H9 (cell line): Measurements from ENCODE around the gene LATS2. TPM values are rescaled to one million over a fixed set of nuclear protein-coding genes. Genes with fewer than 3 reads are reported as not detected.

ENCODE experiments used
- DNase-seq: peaks from one replicate; pipeline ENCODE4 v3.0.0-alpha.2; 2017
- H2AFZ ChIP-seq: one replicate; pipeline ENCODE4 v1.6.1; 2013; ENCODE audit warnings: mild to moderate bottlenecking, low read length, control low read depth, moderate library complexity
- H2AK5ac ChIP-seq: 2 replicates; pipeline ENCODE4 v1.6.1; 2013; ENCODE audit warnings: low read length, control low read depth, mixed read lengths; ENCODE audit not compliant: insufficient read length
- H2BK120ac ChIP-seq: one replicate; pipeline ENCODE4 v1.6.1; 2013; ENCODE audit warnings: low read depth, mild to moderate bottlenecking, low read length, control low read depth, inconsistent platforms; ENCODE audit not compliant: poor library complexity, severe bottlenecking
- H2BK12ac ChIP-seq: 2 replicates; pipeline ENCODE4 v1.6.1; 2013; ENCODE audit warnings: low read length, control low read depth, mixed read lengths, low read depth; ENCODE audit not compliant: insufficient read length
- H2BK15ac ChIP-seq: 2 replicates; pipeline ENCODE4 v1.6.1; 2013; ENCODE audit warnings: low read depth, low read length, control low read depth
- H2BK20ac ChIP-seq: one replicate; pipeline ENCODE4 v1.6.1; 2013; ENCODE audit warnings: low read depth, mild to moderate bottlenecking, low read length, control low read depth, inconsistent platforms; ENCODE audit not compliant: poor library complexity, severe bottlenecking
- H2BK5ac ChIP-seq: 2 replicates; pipeline ENCODE4 v1.6.1; 2013; ENCODE audit warnings: low read length, control low read depth, mixed read lengths; ENCODE audit not compliant: insufficient read length
- H3K14ac ChIP-seq: 2 replicates; pipeline ENCODE4 v1.6.1; 2013; ENCODE audit warnings: low read length, control low read depth; ENCODE audit not compliant: insufficient read depth
- H3K18ac ChIP-seq: 2 replicates; pipeline ENCODE4 v1.6.1; 2013; ENCODE audit warnings: low read depth, mild to moderate bottlenecking, mixed read lengths, low read length, control low read depth; ENCODE audit not compliant: insufficient read length
- H3K23ac ChIP-seq: 2 replicates; pipeline ENCODE4 v1.6.1; 2013; ENCODE audit warnings: low read length, control low read depth, mixed read lengths, low read depth; ENCODE audit not compliant: insufficient read length
- H3K23me2 ChIP-seq: 2 replicates; pipeline ENCODE4 v1.6.1; 2013; ENCODE audit warnings: low read depth, mild to moderate bottlenecking, mixed read lengths, low read length, control low read depth; ENCODE audit not compliant: insufficient read length, poor library complexity, severe bottlenecking
- H3K27ac ChIP-seq: 2 replicates; pipeline ENCODE4 v1.5.1; 2013; ENCODE audit warnings: low read length, control low read depth, mixed read lengths, low read depth; ENCODE audit not compliant: insufficient read length
- H3K27me3 ChIP-seq: 2 replicates; pipeline ENCODE4 v1.6.1; 2013; ENCODE audit warnings: low read length, control low read depth, inconsistent platforms; ENCODE audit not compliant: insufficient read depth
- H3K4ac ChIP-seq: 2 replicates; pipeline ENCODE4 v1.6.1; 2013; ENCODE audit warnings: low read depth, mild to moderate bottlenecking, control low read depth, inconsistent platforms, low read length, moderate library complexity
- H3K4me1 ChIP-seq: 2 replicates; pipeline ENCODE4 v1.6.1; 2013; ENCODE audit warnings: low read length, control low read depth, inconsistent platforms; ENCODE audit not compliant: insufficient read depth
- H3K4me2 ChIP-seq: 2 replicates; pipeline ENCODE4 v1.6.1; 2013; ENCODE audit warnings: low read length, control low read depth, mixed read lengths; ENCODE audit not compliant: insufficient read length, insufficient read depth
- H3K56ac ChIP-seq: 2 replicates; pipeline ENCODE4 v1.6.1; 2013; ENCODE audit warnings: low read depth, mild to moderate bottlenecking, mixed read lengths, low read length, control low read depth; ENCODE audit not compliant: insufficient read length
- H3K79me1 ChIP-seq: 2 replicates; pipeline ENCODE4 v1.6.1; 2013; ENCODE audit warnings: low read depth, mild to moderate bottlenecking, moderate library complexity, low read length, control low read depth, inconsistent platforms; ENCODE audit not compliant: insufficient read depth, poor library complexity, severe bottlenecking
- H3K79me2 ChIP-seq: 2 replicates; pipeline ENCODE4 v1.6.1; 2013; ENCODE audit warnings: low read length, control low read depth, inconsistent platforms; ENCODE audit not compliant: insufficient read depth
- H3K9ac ChIP-seq: 2 replicates; pipeline ENCODE4 v1.6.1; 2013; ENCODE audit warnings: low read length, control low read depth, mixed read lengths; ENCODE audit not compliant: insufficient read length; ENCODE audit errors: extremely low read depth
- H3K9me3 ChIP-seq: one replicate; pipeline ENCODE4 v1.6.1; 2013; ENCODE audit warnings: low read depth, low read length, inconsistent platforms; ENCODE audit not compliant: control insufficient read depth
- H3T11ph ChIP-seq: one replicate; pipeline ENCODE4 v1.6.1; 2013; ENCODE audit warnings: mild to moderate bottlenecking, low read length, control low read depth, inconsistent platforms
- H4K20me1 ChIP-seq: one replicate; pipeline ENCODE4 v1.6.1; 2013; ENCODE audit not compliant: control insufficient read depth, insufficient read length, insufficient read depth
- H4K5ac ChIP-seq: 2 replicates; pipeline ENCODE4 v1.6.1; 2013; ENCODE audit warnings: low read depth, mild to moderate bottlenecking, mixed read lengths, low read length, control low read depth; ENCODE audit not compliant: insufficient read length
- H4K8ac ChIP-seq: replicated peaks from 2 replicates; pipeline ENCODE4 v1.6.1; 2013; ENCODE audit warnings: low read length, control low read depth, mixed read lengths, low read depth; ENCODE audit not compliant: insufficient read length
- H4K91ac ChIP-seq: 2 replicates; pipeline ENCODE4 v1.6.1; 2013; ENCODE audit warnings: low read depth, mild to moderate bottlenecking, moderate library complexity, mixed read lengths, low read length, control low read depth; ENCODE audit not compliant: insufficient read length
- H3K27ac Mint-ChIP-seq, 3 experiments: 2 replicates in 2 of 3; 3 replicates in 1 of 3; pipeline ENCODE4 v1.8.0; 2020 to 2021; ENCODE audit warnings: mixed read lengths in 3 of 3, mild to moderate bottlenecking in 1 of 3, moderate library complexity in 1 of 3
- H3K27me3 Mint-ChIP-seq: 2 replicates; pipeline ENCODE4 v1.8.0; 2021; ENCODE audit warnings: low read depth, mild to moderate bottlenecking, moderate library complexity, mixed read lengths
- H3K36me3 Mint-ChIP-seq, 3 experiments: 2 replicates in 2 of 3; 3 replicates in 1 of 3; pipeline ENCODE4 v1.8.0; 2020 to 2021; ENCODE audit warnings: low read depth in 3 of 3, mixed read lengths in 3 of 3; ENCODE audit not compliant: insufficient read depth in 1 of 3
- H3K4me1 Mint-ChIP-seq, 2 experiments: 2 replicates each; pipeline ENCODE4 v1.8.0; 2020; ENCODE audit warnings: mixed read lengths in 2 of 2
- H3K4me3 Mint-ChIP-seq, 2 experiments: 2 replicates in 1 of 2; 3 replicates in 1 of 2; pipeline ENCODE4 v1.8.0; 2020 to 2021; ENCODE audit warnings: mild to moderate bottlenecking in 2 of 2, mixed read lengths in 2 of 2, moderate library complexity in 1 of 2
- H3K9me3 Mint-ChIP-seq, 2 experiments: 2 replicates in 1 of 2; 3 replicates in 1 of 2; pipeline ENCODE4 v1.8.0; 2020; ENCODE audit warnings: mild to moderate bottlenecking in 2 of 2, mixed read lengths in 2 of 2, moderate library complexity in 1 of 2
- WGBS: extraction: QIAGEN DNeasy Blood & Tissue Kit; methylation state at CpG from one replicate; pipeline ENCODE4 v1.1.7; 2013; ENCODE audit warnings: missing lambda C conversion rate, low lambda C conversion rate, mixed read lengths; ENCODE audit not compliant: insufficient read length; ENCODE audit errors: extremely low coverage; 5-methylcytosine and 5-hydroxymethylcytosine counted together
- total RNA-seq: library from RNA; stranded (reverse); gene quantifications from 2 replicates; pipeline ENCODE4 v1.2.1, GENCODE V29; 2021
- TF ChIP-seq, protein P1 (sequence below): fragments of 200-600 bp; sonication (generic); conservative IDR thresholded peaks from 3 replicates; pipeline ENCODE4 v1.8.0; 2021; ENCODE audit warnings: antibody characterized with exemption, mild to moderate bottlenecking

The LATS2 gene
- total RNA-seq, 1 experiment from 2014 or later = 20.0 TPM

DNA sequence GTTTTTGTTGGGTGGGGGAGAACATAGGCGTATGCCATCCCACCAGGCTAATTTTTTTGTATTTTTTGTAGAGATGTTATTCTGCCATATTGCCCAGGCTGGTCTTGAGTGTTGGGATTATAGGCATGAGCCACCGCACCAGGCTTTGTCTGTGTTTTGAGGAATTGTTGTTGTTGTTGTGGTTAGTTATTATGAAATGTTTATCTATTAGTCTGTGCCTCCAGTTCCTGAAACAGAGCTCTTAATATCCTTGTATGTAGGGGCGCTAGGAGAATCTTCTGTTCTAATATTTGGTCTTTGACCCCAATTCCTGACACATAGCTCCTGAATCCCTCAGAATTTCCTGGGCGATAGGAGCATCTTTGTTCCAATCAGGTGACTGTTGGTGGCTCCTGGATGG is 5.6 kb upstream of the LATS2 start:
- H2AFZ ChIP-seq = no peak overlapping the region
- H3K27ac ChIP-seq = no peak overlapping the region
- H3K4me1 ChIP-seq = no peaks in the 10 kb centered on the region
- H2BK15ac ChIP-seq = no peak overlapping the region
- no peak overlapping the region for H3K9ac ChIP-seq
- no peak overlapping the region for H3K4me2 ChIP-seq
- WGBS = no CpG with 5 or more reads among the region's 4 CpGs
- DNase-seq = no peak
- H3K14ac ChIP-seq = no peak overlapping the region
- no peak overlapping the region for H4K8ac ChIP-seq
- no peaks in the 10 kb centered on the region for H3K36me3 Mint-ChIP-seq
- no peak overlapping the region for H3K23ac ChIP-seq
- no peaks in the 10 kb centered on the region for H3K27me3 Mint-ChIP-seq
- H3K18ac ChIP-seq = no peak overlapping the region
- H3K23me2 ChIP-seq = no peaks in the 10 kb centered on the region
- TF ChIP-seq, protein P1, sequence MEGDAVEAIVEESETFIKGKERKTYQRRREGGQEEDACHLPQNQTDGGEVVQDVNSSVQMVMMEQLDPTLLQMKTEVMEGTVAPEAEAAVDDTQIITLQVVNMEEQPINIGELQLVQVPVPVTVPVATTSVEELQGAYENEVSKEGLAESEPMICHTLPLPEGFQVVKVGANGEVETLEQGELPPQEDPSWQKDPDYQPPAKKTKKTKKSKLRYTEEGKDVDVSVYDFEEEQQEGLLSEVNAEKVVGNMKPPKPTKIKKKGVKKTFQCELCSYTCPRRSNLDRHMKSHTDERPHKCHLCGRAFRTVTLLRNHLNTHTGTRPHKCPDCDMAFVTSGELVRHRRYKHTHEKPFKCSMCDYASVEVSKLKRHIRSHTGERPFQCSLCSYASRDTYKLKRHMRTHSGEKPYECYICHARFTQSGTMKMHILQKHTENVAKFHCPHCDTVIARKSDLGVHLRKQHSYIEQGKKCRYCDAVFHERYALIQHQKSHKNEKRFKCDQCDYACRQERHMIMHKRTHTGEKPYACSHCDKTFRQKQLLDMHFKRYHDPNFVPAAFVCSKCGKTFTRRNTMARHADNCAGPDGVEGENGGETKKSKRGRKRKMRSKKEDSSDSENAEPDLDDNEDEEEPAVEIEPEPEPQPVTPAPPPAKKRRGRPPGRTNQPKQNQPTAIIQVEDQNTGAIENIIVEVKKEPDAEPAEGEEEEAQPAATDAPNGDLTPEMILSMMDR = no peak
- H3K9me3 ChIP-seq = no peaks in the 10 kb centered on the region
- H2BK5ac ChIP-seq = no peak overlapping the region
- no peaks in the 10 kb centered on the region for H3K79me1 ChIP-seq
- no peak overlapping the region for H2BK20ac ChIP-seq
- no peak overlapping the region for H3T11ph ChIP-seq
- no peak overlapping the region for H2AK5ac ChIP-seq
- H3K79me2 ChIP-seq = no peaks in the 10 kb centered on the region
- H4K20me1 ChIP-seq = no peaks in the 10 kb centered on the region
- H3K27ac Mint-ChIP-seq = no peak overlapping the region
- H3K9me3 Mint-ChIP-seq = no peaks in the 10 kb centered on the region
- H3K4me1 Mint-ChIP-seq = peaks cover 4 to 6% of the 10 kb centered on the region in 2 experiments; a peak in 2 of 4 replicates
- no peak overlapping the region for H4K91ac ChIP-seq
- no peaks in the 10 kb centered on the region for H3K27me3 ChIP-seq
- no peak overlapping the region for H3K4me3 Mint-ChIP-seq
- H2BK12ac ChIP-seq = no peak overlapping the region
- no peak overlapping the region for H4K5ac ChIP-seq
- no peak overlapping the region for H3K4ac ChIP-seq
- no peak overlapping the region for H3K56ac ChIP-seq
- H2BK120ac ChIP-seq = no peak overlapping the region
